SU-DHL-6 (cell line): Measurements from ENCODE around the gene RASAL1.

ENCODE experiments used
- H2AFZ ChIP-seq: fragments of 200-600 bp; sonication (generic); 2 replicates; pipeline ENCODE4 v1.6.1; 2014; ENCODE audit warnings: low read depth, mild to moderate bottlenecking, moderate library complexity, mixed read lengths, antibody characterized with exemption, low read length; ENCODE audit not compliant: severe bottlenecking
- H3F3A ChIP-seq: fragments of 200-600 bp; shearing (Covaris generic); 2 replicates; pipeline ENCODE4 v1.6.0; 2016; ENCODE audit warnings: antibody characterized with exemption, mild to moderate bottlenecking; ENCODE audit not compliant: insufficient read depth
- H3K27ac ChIP-seq: fragments of 200-600 bp; sonication (generic); 2 replicates; pipeline ENCODE4 v1.5.1; 2016; ENCODE audit warnings: low read depth, mild to moderate bottlenecking, low read length, moderate library complexity, mixed read lengths
- H3K27me3 ChIP-seq: fragments of 200-600 bp; sonication (generic), shearing (Covaris generic); 2 replicates; pipeline ENCODE4 v1.6.0; 2014; ENCODE audit warnings: mild to moderate bottlenecking, low read length
- H3K36me3 ChIP-seq: fragments of 200-600 bp; sonication (generic); 2 replicates; pipeline ENCODE4 v1.6.1; 2014; ENCODE audit warnings: mild to moderate bottlenecking, low read length, mixed read lengths
- H3K4me2 ChIP-seq: fragments of 300-600, 200-600 bp; shearing (Covaris generic), sonication (generic); 2 replicates; pipeline ENCODE4 v1.6.0; 2014; ENCODE audit warnings: low read length, low read depth, mild to moderate bottlenecking; ENCODE audit not compliant: poor library complexity, severe bottlenecking
- H3K4me3 ChIP-seq: fragments of 200-600 bp; sonication (generic); 2 replicates; pipeline ENCODE4 v1.5.1; 2014; ENCODE audit warnings: antibody characterized with exemption, low read length, mild to moderate bottlenecking, mixed read lengths; ENCODE audit not compliant: insufficient read depth, poor library complexity, severe bottlenecking
- H3K79me2 ChIP-seq: fragments of 200-600 bp; sonication (generic); 2 replicates; pipeline ENCODE4 v1.6.1; 2014; ENCODE audit warnings: mild to moderate bottlenecking, low read length, moderate library complexity; ENCODE audit not compliant: insufficient read depth
- H3K9ac ChIP-seq: fragments of 200-600 bp; sonication (generic); 2 replicates; pipeline ENCODE4 v1.7.0; 2014; ENCODE audit warnings: mild to moderate bottlenecking, low read length
- H3K9me2 ChIP-seq: fragments of 200-600 bp; sonication (generic); replicated peaks from 2 replicates; pipeline ENCODE4 v1.6.1; 2014; ENCODE audit warnings: low read length; ENCODE audit not compliant: insufficient read depth
- H3K9me3 ChIP-seq: fragments of 200-600 bp; sonication (generic); 2 replicates; pipeline ENCODE4 v1.6.1; 2014; ENCODE audit warnings: low read length, mixed read lengths; ENCODE audit not compliant: insufficient read depth
- H4K20me1 ChIP-seq: fragments of 200-600 bp; sonication (generic); 2 replicates; pipeline ENCODE4 v1.6.1; 2014; ENCODE audit warnings: low read depth, mild to moderate bottlenecking, antibody characterized with exemption, low read length, moderate library complexity, mixed read lengths
- CTCF ChIP-seq: fragments of 200-600 bp; sonication (generic); IDR thresholded peaks from one replicate; pipeline ENCODE4 v1.5.1; 2017; ENCODE audit warnings: antibody characterized with exemption, mild to moderate bottlenecking, low read length, moderate library complexity; ENCODE audit not compliant: insufficient read depth, poor library complexity, severe bottlenecking
- EZH2phosphoT487 ChIP-seq: fragments of 200-600 bp; sonication (generic), shearing (Covaris generic); conservative IDR thresholded peaks from 2 replicates; pipeline ENCODE4 v1.6.1; 2018; ENCODE audit warnings: mild to moderate bottlenecking, antibody characterized with exemption, low read length, moderate library complexity, mixed read lengths

The RASAL1 gene

GRCh38 chr12:113093409-113094101 lies 42.0 kb downstream of the RASAL1 start:
- peak overlapping the region; percentile 43; the same call in 1 of the 2 replicates for H3K27ac ChIP-seq
- no peak overlapping the region for H3K9ac ChIP-seq
- H3K27me3 ChIP-seq, result no peaks in the 10 kb centered on the region
- H4K20me1 ChIP-seq, result no peaks in the 10 kb centered on the region
- H3K9me2 ChIP-seq, result no peaks in the 10 kb centered on the region
- no peaks in the 10 kb centered on the region for H3K9me3 ChIP-seq
- peaks cover 12% of the 10 kb centered on the region; the same call in 1 of the 2 replicates for H3K36me3 ChIP-seq
- peaks cover 93% of the 10 kb centered on the region for H3F3A ChIP-seq
- no peak overlapping the region for H2AFZ ChIP-seq
- no peak overlapping the region for H3K4me2 ChIP-seq
- TF ChIP-seq CTCF (no peak), EZH2phosphoT487 (no peak)
- H3K4me3 ChIP-seq, result no peak overlapping the region
- peaks cover 25% of the 10 kb centered on the region for H3K79me2 ChIP-seq

DNA sequence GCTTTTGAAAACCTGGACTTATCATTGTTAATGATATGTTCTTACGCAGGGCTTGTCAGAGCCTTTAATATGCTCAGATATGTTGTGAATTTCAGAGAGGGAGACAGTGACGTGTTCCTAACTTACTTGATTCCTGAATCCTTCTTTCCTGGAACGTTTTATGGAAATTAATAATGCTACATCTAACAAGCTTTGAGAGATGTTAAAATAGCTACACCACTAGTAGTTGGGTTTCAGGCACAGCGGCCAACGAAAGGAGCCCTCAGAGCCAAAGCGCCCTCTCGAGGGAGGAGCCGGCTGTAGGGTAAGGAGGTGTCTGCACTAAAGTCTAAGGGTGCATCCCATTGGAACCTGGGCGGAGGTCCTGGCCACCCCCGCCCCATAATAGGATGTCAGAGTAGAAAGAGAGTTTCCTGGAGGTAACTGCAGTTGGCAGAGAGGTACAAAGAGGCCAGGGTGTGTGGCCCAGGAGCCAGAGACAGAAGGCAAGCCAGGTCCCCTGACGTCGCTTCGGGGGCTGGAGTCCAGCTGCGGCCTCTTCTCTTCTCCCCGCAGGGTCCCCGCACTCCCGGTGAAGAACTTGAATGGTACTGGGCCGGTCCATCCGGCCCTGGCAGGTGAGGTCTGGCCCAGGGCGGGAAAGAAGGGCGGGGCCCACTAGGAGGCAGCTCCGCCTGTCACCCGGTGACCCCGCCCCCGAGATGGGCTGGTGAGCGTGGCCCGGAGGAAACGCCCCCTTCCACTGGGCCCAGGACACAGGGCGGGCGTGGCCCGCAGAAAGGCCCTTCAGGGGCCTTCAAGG lies 42.8 kb downstream of the RASAL1 start:
- Histone ChIP-seq H3K79me2 (peaks cover 31% of the 10 kb centered on the region), H3K36me3 (peaks cover 15% of the 10 kb centered on the region), H3K4me3 (no peak overlapping the region), H2AFZ (no peak overlapping the region), H3K9me3 (no peaks in the 10 kb centered on the region), H3K27me3 (no peaks in the 10 kb centered on the region), H4K20me1 (no peaks in the 10 kb centered on the region), H3K27ac (peak overlapping the region; percentile 99), H3F3A (peaks cover 93% of the 10 kb centered on the region), H3K9ac (peak overlapping the region; percentile 11; the same call in 1 of the 2 replicates), H3K9me2 (no peaks in the 10 kb centered on the region), H3K4me2 (peak overlapping the region; percentile 0)
- peak; percentile 7 for TF ChIP-seq CTCF
- no peak for TF ChIP-seq EZH2phosphoT487

DNA sequence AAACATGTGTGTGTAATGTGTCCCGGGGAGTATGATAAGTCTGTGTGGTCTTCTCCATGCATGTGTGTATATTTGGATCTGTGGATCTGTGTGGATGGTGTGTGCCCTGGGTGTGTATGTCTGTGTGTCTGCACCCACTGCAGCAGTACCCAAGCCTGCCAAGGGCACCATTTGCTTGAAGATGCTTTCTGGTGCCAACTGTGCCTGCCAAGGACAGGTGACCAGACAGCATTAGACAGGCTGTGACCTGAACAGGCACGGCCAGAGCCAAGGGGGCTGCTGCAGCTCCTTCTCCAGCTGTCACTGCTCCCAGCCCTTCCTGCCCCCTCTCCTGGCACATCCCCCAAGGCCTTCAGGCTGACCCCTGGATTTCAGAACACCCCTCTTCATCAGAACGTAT lies 44.1 kb downstream of the RASAL1 start:
- no peaks in the 10 kb centered on the region for H3K9me3 ChIP-seq
- H3K27me3 ChIP-seq, result no peaks in the 10 kb centered on the region
- peaks cover 19% of the 10 kb centered on the region for H3K36me3 ChIP-seq
- peaks cover 90% of the 10 kb centered on the region for H3F3A ChIP-seq
- TF ChIP-seq CTCF (no peak), EZH2phosphoT487 (no peak)
- peak overlapping the region; percentile 0 for H3K4me2 ChIP-seq
- no peaks in the 10 kb centered on the region for H3K9me2 ChIP-seq
- peak overlapping the region; percentile 11; the same call in 1 of the 2 replicates for H3K9ac ChIP-seq
- H2AFZ ChIP-seq, result no peak overlapping the region
- peak overlapping the region; percentile 99 for H3K27ac ChIP-seq
- H4K20me1 ChIP-seq, result no peaks in the 10 kb centered on the region
- H3K79me2 ChIP-seq, result peaks cover 41% of the 10 kb centered on the region
- H3K4me3 ChIP-seq, result no peak overlapping the region
